Liver (tissue), 9 donors: ENCODE data around the gene TMC1. TPM values are rescaled to one million over a fixed set of nuclear protein-coding genes. Genes with fewer than 3 reads are reported as not detected.

Experiments
- DNase-seq: peaks from one replicate; pipeline ENCODE4 v3.0.0-alpha.2; 2017; ENCODE audit warnings: low spot score
- H3K27ac ChIP-seq, 2 donors: one replicate each; pipeline ENCODE4 v1.7.0; 2013; ENCODE audit warnings: inconsistent platforms in 2 of 2, low read length in 2 of 2, control low read depth in 1 of 2, low read depth in 1 of 2, mild to moderate bottlenecking in 1 of 2
- H3K27me3 ChIP-seq, 4 donors: one replicate each; pipeline versions ENCODE4 v1.6.1 to v1.7.0; 2013; ENCODE audit warnings: low read length in 3 of 4, inconsistent platforms in 1 of 4, mild to moderate bottlenecking in 1 of 4, moderate library complexity in 1 of 4; ENCODE audit not compliant: control insufficient read depth in 4 of 4, insufficient read depth in 4 of 4
- H3K36me3 ChIP-seq, 4 donors: one replicate each; pipeline versions ENCODE4 v1.6.1 to v1.7.0; 2013; ENCODE audit warnings: low read length in 3 of 4, mild to moderate bottlenecking in 3 of 4, low read depth in 1 of 4, moderate library complexity in 1 of 4; ENCODE audit not compliant: control insufficient read depth in 4 of 4, insufficient read depth in 3 of 4
- H3K4me1 ChIP-seq, 4 donors: one replicate each; pipeline versions ENCODE4 v1.6.1 to v1.7.0; 2013; ENCODE audit warnings: low read length in 3 of 4, mild to moderate bottlenecking in 3 of 4, moderate library complexity in 1 of 4; ENCODE audit not compliant: control insufficient read depth in 4 of 4, insufficient read depth in 4 of 4
- H3K4me3 ChIP-seq, 3 donors: one replicate each; pipeline versions ENCODE4 v1.6.1 to v1.7.0; 2013; ENCODE audit warnings: low read length in 3 of 3, control low read depth in 1 of 3, low read depth in 1 of 3, mild to moderate bottlenecking in 1 of 3
- H3K9ac ChIP-seq, 2 donors: one replicate each; pipeline ENCODE4 v1.7.0; 2013; ENCODE audit warnings: low read length in 2 of 2, mild to moderate bottlenecking in 2 of 2, moderate library complexity in 2 of 2, control low read depth in 1 of 2, low read depth in 1 of 2
- H3K9me3 ChIP-seq, 4 donors: one replicate each; pipeline versions ENCODE4 v1.6.1 to v1.7.0; 2013; ENCODE audit warnings: low read length in 3 of 4; ENCODE audit not compliant: control insufficient read depth in 4 of 4
- ATF3 ChIP-seq: IDR thresholded peaks from 2 replicates; pipeline ENCODE4 v1.6.1; 2016; ENCODE audit warnings: antibody characterized with exemption
- CTCF ChIP-seq: fragments of 150-350 bp; IDR thresholded peaks from 2 replicates; pipeline ENCODE4 v1.5.1; 2017; ENCODE audit warnings: improper control_type of control experiment, low read depth, low read length; ENCODE audit not compliant: missing input control
- EGR1 ChIP-seq, 2 donors: IDR thresholded peaks; 2 replicates each; pipeline ENCODE4 v1.6.1; 2016 to 2018; ENCODE audit warnings: antibody characterized with exemption in 2 of 2, low read depth in 2 of 2
- FOXA1 ChIP-seq: IDR thresholded peaks from 2 replicates; pipeline ENCODE4 v1.6.1; 2016; ENCODE audit warnings: antibody characterized with exemption
- FOXA2 ChIP-seq: IDR thresholded peaks from 2 replicates; pipeline ENCODE4 v1.6.1; 2016; ENCODE audit warnings: antibody characterized with exemption
- HNF4A ChIP-seq, 2 donors: conservative IDR thresholded peaks; 2 replicates each; pipeline ENCODE4 v1.6.1; 2016; ENCODE audit warnings: antibody characterized with exemption in 2 of 2, mild to moderate bottlenecking in 2 of 2
- HNF4G ChIP-seq: IDR thresholded peaks from 2 replicates; pipeline ENCODE4 v1.6.1; 2016; ENCODE audit warnings: antibody characterized with exemption
- JUND ChIP-seq, 2 donors: IDR thresholded peaks; 2 replicates each; pipeline ENCODE4 v1.6.1; 2016; ENCODE audit warnings: antibody characterized with exemption in 2 of 2
- MAX ChIP-seq: IDR thresholded peaks from 2 replicates; pipeline ENCODE4 v1.6.1; 2016; ENCODE audit warnings: antibody characterized with exemption
- NR2F2 ChIP-seq: IDR thresholded peaks from 2 replicates; pipeline ENCODE4 v1.6.1; 2016; ENCODE audit warnings: antibody characterized with exemption
- RAD21 ChIP-seq, 2 donors: IDR thresholded peaks; 2 replicates each; pipeline ENCODE4 v1.6.1; 2016; ENCODE audit warnings: antibody characterized with exemption in 2 of 2, mild to moderate bottlenecking in 2 of 2
- REST ChIP-seq: IDR thresholded peaks from 2 replicates; pipeline ENCODE4 v1.6.1; 2016; ENCODE audit warnings: antibody characterized with exemption, mild to moderate bottlenecking
- RXRA ChIP-seq, 2 donors: IDR thresholded peaks; 2 replicates each; pipeline ENCODE4 v1.6.1; 2017 to 2018; ENCODE audit warnings: antibody characterized with exemption in 2 of 2, mild to moderate bottlenecking in 1 of 2
- SP1 ChIP-seq: IDR thresholded peaks from 2 replicates; pipeline ENCODE4 v1.6.1; 2018; ENCODE audit warnings: antibody characterized with exemption, mild to moderate bottlenecking
- TAF1 ChIP-seq: conservative IDR thresholded peaks from 2 replicates; pipeline ENCODE4 v1.6.1; 2016; ENCODE audit warnings: antibody characterized with exemption, mild to moderate bottlenecking
- ZBTB33 ChIP-seq: IDR thresholded peaks from 2 replicates; pipeline ENCODE4 v1.6.1; 2016; ENCODE audit warnings: antibody characterized with exemption
- WGBS: extraction: QIAGEN DNeasy Blood & Tissue Kit; methylation state at CpG from one replicate; pipeline ENCODE4 v1.1.7; 2013; 5-methylcytosine and 5-hydroxymethylcytosine counted together
- polyA plus RNA-seq, 2 donors: library from polyadenylated mRNA; stranded (reverse) in 1 of 2; unstranded in 1 of 2; fragments of 200-250 nt in 1 of 2; fragments of >200 nt in 1 of 2; fragmentation: Nextera tagmentation in 1 of 2; extraction: Ambion mirVana in 1 of 2; gene quantifications; one replicate each; pipeline versions ENCODE4 v1.2.1 to v1.2.3, GENCODE V29; 2013 to 2015
- total RNA-seq, 2 donors: library from RNA; depleted of rRNA; stranded (reverse); fragments of >200 nt; gene quantifications; one replicate each; pipeline ENCODE4 v1.2.3, GENCODE V29; 2014
- donor health status: healthy.
- donor health status: healthy.
- donor health status: healthy.
- donor health status: healthy.
- donor health status: healthy.

The TMC1 gene
- total and polyA plus RNA-seq, 4 donors: 0.09 TPM; not detected in 3

GRCh38 chr9:72601615-72602014 lies 80.2 kb downstream of the TMC1 start (continued):
- TF ChIP-seq ZBTB33 (no peak), EGR1 (IDR thresholded peaks at IDR 0.05; ENCODE audit: low read depth in 2 of 2) (no peak), TAF1 (no peak), RXRA (IDR thresholded peaks at IDR 0.05) (no peak)

- H3K27me3 ChIP-seq: no peaks in the 10 kb centered on the region
- H3K4me1 ChIP-seq: no peaks in the 10 kb centered on the region
- TF ChIP-seq NR2F2 (no peak), TAF1 (no peak), HNF4G (no peak), SP1 (no peak), FOXA1 (no peak), CTCF (no peak)
- H3K36me3 ChIP-seq: no peaks in the 10 kb centered on the region
- H3K9ac ChIP-seq: no peak overlapping the region
- H3K27ac ChIP-seq: no peak overlapping the region
- WGBS: 98% methylated on average over 1 of the region's 1 CpG
- DNase-seq: no peak
- no peaks in the 10 kb centered on the region for H3K9me3 ChIP-seq
- no peak overlapping the region for H3K4me3 ChIP-seq
Measured at GRCh38 chr9:72612449-72612848, 91.0 kb downstream of the TMC1 start.

GRCh38 chr9:72614067-72614466 lies 92.7 kb downstream of the TMC1 start:
- H3K4me1 ChIP-seq: no peaks in the 10 kb centered on the region
- WGBS: 28% methylated on average over 1 of the region's 1 CpG
- no peaks in the 10 kb centered on the region for H3K27me3 ChIP-seq
- no peak overlapping the region for H3K27ac ChIP-seq
- DNase-seq: no peak
- TF ChIP-seq REST: no peak
- TF ChIP-seq EGR1 (IDR thresholded peaks at IDR 0.05; ENCODE audit: low read depth in 2 of 2): no peak
- TF ChIP-seq RXRA (IDR thresholded peaks at IDR 0.05): no peak
- no peak for TF ChIP-seq MAX
- no peak for TF ChIP-seq HNF4G
- no peak for TF ChIP-seq ATF3
- no peak for TF ChIP-seq CTCF
- no peak for TF ChIP-seq HNF4A (conservative IDR thresholded peaks at IDR 0.05)
- no peak for TF ChIP-seq FOXA2
- no peak for TF ChIP-seq SP1
- TF ChIP-seq JUND (IDR thresholded peaks at IDR 0.05): no peak
- no peak for TF ChIP-seq NR2F2
- TF ChIP-seq RAD21 (IDR thresholded peaks at IDR 0.05): no peak
- no peak for TF ChIP-seq ZBTB33
- TF ChIP-seq TAF1: no peak
- no peaks in the 10 kb centered on the region for H3K9me3 ChIP-seq
- H3K4me3 ChIP-seq: no peak overlapping the region
- no peak overlapping the region for H3K9ac ChIP-seq
- H3K36me3 ChIP-seq: no peaks in the 10 kb centered on the region
